ENCODE data around the gene DAZAP1. TPM values are rescaled to one million over a fixed set of nuclear protein-coding genes. Genes with fewer than 3 reads are reported as not detected.

Gene DAZAP1
- total RNA-seq, 1 experiment from 2014 or later: 144 TPM

DNA sequence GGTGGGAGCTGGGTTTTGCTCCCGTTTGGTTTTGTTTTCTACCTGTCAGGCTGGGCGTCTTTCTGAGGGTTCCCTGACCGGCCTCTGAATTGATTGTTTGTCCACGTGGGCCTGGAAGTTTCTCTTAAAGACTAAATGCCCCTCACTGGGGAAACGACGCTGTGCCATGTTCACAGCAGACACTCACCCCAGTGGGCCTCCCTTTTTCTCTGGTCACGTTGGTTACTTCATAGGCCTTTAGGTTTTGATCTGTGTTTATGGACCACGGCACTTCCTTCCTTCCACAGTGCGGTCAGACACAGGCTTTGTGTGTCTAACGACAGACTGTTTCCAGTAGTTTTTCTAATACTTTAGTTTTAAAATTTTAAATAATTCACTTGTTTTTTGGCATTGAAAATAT lies 43.8 kb upstream of the DAZAP1 start:
- BruUV-seq (replicated peaks): no TSS peak
- no peak overlapping the region for H2AFZ ChIP-seq
- no peak overlapping the region for H3K4me3 ChIP-seq
- no peaks in the 10 kb centered on the region for H3K4me1 ChIP-seq (replicated peaks; ENCODE audit: insufficient read depth)
- no peaks in the 10 kb centered on the region for H3F3A ChIP-seq (ENCODE audit: insufficient read depth, low read depth)
- no peak overlapping the region for H3K4me2 ChIP-seq
- H3K9me2 ChIP-seq (ENCODE audit: insufficient read depth): no peaks in the 10 kb centered on the region
- intact Hi-C loops (cut with micrococcal nuclease; ENCODE audit: unreplicated experiment): no loop called here
- H3K79me2 ChIP-seq (ENCODE audit: low read depth): no peaks in the 10 kb centered on the region
- no peak overlapping the region for H3K27ac ChIP-seq
- POLR2A ChIA-PET (ENCODE audit: unreplicated experiment): no interaction called here
- TF ChIP-seq EZH2 (IDR thresholded peaks at IDR 0.05; ENCODE audit: low read depth): no peak
- TF ChIP-seq, protein P1, sequence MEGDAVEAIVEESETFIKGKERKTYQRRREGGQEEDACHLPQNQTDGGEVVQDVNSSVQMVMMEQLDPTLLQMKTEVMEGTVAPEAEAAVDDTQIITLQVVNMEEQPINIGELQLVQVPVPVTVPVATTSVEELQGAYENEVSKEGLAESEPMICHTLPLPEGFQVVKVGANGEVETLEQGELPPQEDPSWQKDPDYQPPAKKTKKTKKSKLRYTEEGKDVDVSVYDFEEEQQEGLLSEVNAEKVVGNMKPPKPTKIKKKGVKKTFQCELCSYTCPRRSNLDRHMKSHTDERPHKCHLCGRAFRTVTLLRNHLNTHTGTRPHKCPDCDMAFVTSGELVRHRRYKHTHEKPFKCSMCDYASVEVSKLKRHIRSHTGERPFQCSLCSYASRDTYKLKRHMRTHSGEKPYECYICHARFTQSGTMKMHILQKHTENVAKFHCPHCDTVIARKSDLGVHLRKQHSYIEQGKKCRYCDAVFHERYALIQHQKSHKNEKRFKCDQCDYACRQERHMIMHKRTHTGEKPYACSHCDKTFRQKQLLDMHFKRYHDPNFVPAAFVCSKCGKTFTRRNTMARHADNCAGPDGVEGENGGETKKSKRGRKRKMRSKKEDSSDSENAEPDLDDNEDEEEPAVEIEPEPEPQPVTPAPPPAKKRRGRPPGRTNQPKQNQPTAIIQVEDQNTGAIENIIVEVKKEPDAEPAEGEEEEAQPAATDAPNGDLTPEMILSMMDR (conservative IDR thresholded peaks at IDR 0.05): no peak
- no peak for DNase-seq
- H3K9me3 ChIP-seq (ENCODE audit: insufficient read depth, low read depth): no peaks in the 10 kb centered on the region
- no peaks in the 10 kb centered on the region for H4K20me1 ChIP-seq (ENCODE audit: insufficient read depth)
- no peaks in the 10 kb centered on the region for H3K36me3 ChIP-seq (ENCODE audit: low read depth)
- H3K27me3 ChIP-seq (ENCODE audit: insufficient read depth, low read depth): no peaks in the 10 kb centered on the region
- CTCF ChIA-PET: no interaction called here

DNA sequence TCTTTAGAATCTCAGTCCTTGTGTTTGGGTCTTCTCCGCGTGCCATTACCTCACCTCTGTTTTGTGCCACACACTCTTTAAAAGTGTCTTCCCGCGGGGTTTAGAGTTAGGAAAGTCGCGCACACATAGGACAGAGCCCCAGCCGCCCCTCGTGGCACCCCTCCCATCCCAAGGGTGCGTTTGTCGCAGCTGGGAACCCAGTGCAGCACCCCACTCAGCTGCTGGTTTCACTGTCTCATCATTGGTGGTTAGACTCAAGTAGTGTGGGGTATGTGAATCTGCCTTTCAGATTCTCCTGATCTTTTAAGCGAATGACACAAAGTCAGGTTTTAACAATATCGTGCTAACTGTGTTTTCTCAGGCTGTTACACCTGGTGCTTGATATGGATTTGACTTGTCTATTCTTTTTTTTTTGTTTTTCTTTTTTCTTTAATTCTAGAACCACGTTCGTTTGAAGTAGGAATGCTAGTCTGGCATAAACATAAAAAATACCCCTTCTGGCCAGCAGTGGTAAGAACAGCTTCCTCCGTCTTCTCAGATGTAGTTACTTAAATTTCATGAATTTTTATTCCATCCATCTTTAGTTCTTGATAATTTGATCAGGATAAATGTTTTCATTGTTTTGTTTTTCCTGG lies 43.2 kb upstream of the DAZAP1 start:
- Histone ChIP-seq H3F3A (ENCODE audit: insufficient read depth, low read depth) (no peaks in the 10 kb centered on the region), H3K4me1 (replicated peaks; ENCODE audit: insufficient read depth) (no peaks in the 10 kb centered on the region), H3K9me2 (ENCODE audit: insufficient read depth) (no peaks in the 10 kb centered on the region), H3K27me3 (ENCODE audit: insufficient read depth, low read depth) (no peaks in the 10 kb centered on the region), H3K27ac (no peak overlapping the region), H3K9me3 (ENCODE audit: insufficient read depth, low read depth) (no peaks in the 10 kb centered on the region), H3K36me3 (ENCODE audit: low read depth) (no peaks in the 10 kb centered on the region), H3K4me3 (no peak overlapping the region), H4K20me1 (ENCODE audit: insufficient read depth) (no peaks in the 10 kb centered on the region), H3K4me2 (no peak overlapping the region), H2AFZ (no peak overlapping the region), H3K79me2 (ENCODE audit: low read depth) (no peaks in the 10 kb centered on the region)
- BruUV-seq (replicated peaks): no TSS peak
- TF ChIP-seq, protein P1 (conservative IDR thresholded peaks at IDR 0.05): 0 out of 2 replicates have a peak, but pooled peaks have one; percentile 33
- TF ChIP-seq EZH2 (IDR thresholded peaks at IDR 0.05; ENCODE audit: low read depth): no peak
- intact Hi-C loops (cut with micrococcal nuclease; ENCODE audit: unreplicated experiment): no loop called here
- POLR2A ChIA-PET (ENCODE audit: unreplicated experiment): no interaction called here
- no peak for DNase-seq
- CTCF ChIA-PET: no interaction called here

DNA sequence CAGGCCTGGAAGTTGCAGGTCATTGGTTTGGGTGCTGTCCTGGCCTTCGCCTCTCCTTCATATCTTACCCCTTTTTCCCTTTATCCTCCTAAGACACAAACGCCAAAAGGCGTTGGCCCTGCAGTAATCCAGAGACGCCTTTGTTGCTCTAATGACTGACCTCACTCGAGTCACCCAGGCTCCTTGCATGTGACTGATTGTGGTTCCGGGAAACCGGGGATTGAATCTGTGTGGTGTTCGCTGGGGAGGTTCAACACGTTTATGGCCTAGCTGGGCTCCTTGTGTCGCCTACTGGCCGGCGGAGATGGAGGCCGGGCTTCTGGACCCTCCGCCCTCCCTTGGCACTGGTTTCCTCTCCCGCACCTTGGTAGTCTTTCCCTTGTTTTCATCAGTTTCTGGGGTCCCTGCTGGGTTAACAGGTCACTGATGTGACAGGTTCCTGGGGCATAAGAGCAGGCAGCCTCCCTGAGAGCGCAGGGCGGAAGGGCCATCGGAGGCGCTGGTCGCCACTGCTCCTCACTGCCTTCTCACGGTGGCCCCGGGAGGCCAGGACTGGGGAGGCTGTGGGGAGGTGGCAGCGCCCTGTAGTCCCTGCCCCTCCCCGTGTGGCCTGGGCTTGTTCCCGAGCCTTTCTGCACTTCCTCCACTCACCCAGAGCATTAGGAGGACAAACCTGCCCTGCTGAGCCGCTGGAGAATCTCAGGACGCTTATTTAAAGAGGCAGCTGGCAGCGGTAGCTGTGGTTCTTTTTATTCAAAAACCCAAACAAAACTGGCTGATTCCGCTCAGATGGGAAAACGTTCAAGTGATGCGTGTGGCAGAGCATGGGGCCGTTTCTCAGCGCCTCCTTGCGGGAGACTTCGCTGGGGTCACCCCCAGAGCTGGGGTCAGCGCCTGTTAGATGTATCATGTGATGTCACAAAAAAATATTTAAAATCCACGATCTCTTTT lies 41.8 kb upstream of the DAZAP1 start:
- ChIA-PET POLR2A (ENCODE audit: unreplicated experiment) (no interaction called here), CTCF (no interaction called here)
- no peak for DNase-seq
- Histone ChIP-seq H3K9me3 (ENCODE audit: insufficient read depth, low read depth) (no peaks in the 10 kb centered on the region), H3K4me2 (no peak overlapping the region), H3K4me3 (no peak overlapping the region), H3K27ac (no peak overlapping the region), H3K9me2 (ENCODE audit: insufficient read depth) (no peaks in the 10 kb centered on the region), H3K27me3 (ENCODE audit: insufficient read depth, low read depth) (no peaks in the 10 kb centered on the region), H3K36me3 (ENCODE audit: low read depth) (no peaks in the 10 kb centered on the region), H3K79me2 (ENCODE audit: low read depth) (no peaks in the 10 kb centered on the region), H3K4me1 (replicated peaks; ENCODE audit: insufficient read depth) (no peaks in the 10 kb centered on the region), H2AFZ (no peak overlapping the region), H3F3A (ENCODE audit: insufficient read depth, low read depth) (no peaks in the 10 kb centered on the region), H4K20me1 (ENCODE audit: insufficient read depth) (no peaks in the 10 kb centered on the region)
- no peak for TF ChIP-seq EZH2 (IDR thresholded peaks at IDR 0.05; ENCODE audit: low read depth)
- BruUV-seq (replicated peaks): no TSS peak
- intact Hi-C loops (cut with micrococcal nuclease; ENCODE audit: unreplicated experiment): no loop called here

Data from PC-9 (cell line).